Measurements from ENCODE around the gene PTPN12. TPM values are rescaled to one million over a fixed set of nuclear protein-coding genes. Genes with fewer than 3 reads are reported as not detected.

The PTPN12 gene
- total and polyA plus RNA-seq, 2 donors from 2014 or later: 19.2 to 83.1 TPM

GRCh38 chr7:77558284-77558967 is 21.3 kb downstream of the PTPN12 start:
- no peak for TF ChIP-seq CTCF (IDR thresholded peaks at IDR 0.05; ENCODE audit: borderline replicate concordance, extremely low read depth, insufficient read depth)
- intact Hi-C loops (cut with DNase I): no loop called here
- no peak overlapping the region for H3K4me3 ChIP-seq (ENCODE audit: low read length in 3 of 3)
- no peak overlapping the region for H3K27ac ChIP-seq (ENCODE audit: low read depth in 2 of 2, low read length in 2 of 2)
- H3K36me3 ChIP-seq (ENCODE audit: control insufficient read depth in 2 of 3, insufficient read depth in 3 of 3, low read length in 3 of 3): no peaks in the 10 kb centered on the region
- no peak for DNase-seq
- H3K27me3 ChIP-seq (ENCODE audit: control insufficient read depth, insufficient read depth, low read length): no peaks in the 10 kb centered on the region
- H3K9ac ChIP-seq (ENCODE audit: low read length in 3 of 3): no peak overlapping the region
- H3K9me3 ChIP-seq (ENCODE audit: control insufficient read depth in 2 of 3, insufficient read depth in 1 of 3, low read length in 3 of 3): no peaks in the 10 kb centered on the region
- no peak for FAIRE-seq
- H3K4me1 ChIP-seq (ENCODE audit: control insufficient read depth in 2 of 3, insufficient read depth in 2 of 3, low read depth in 1 of 3, low read length in 3 of 3): no peaks in the 10 kb centered on the region

- TF ChIP-seq CTCF (IDR thresholded peaks at IDR 0.05; ENCODE audit: borderline replicate concordance, extremely low read depth, insufficient read depth): no peak
- Histone ChIP-seq H3K36me3 (ENCODE audit: control insufficient read depth in 2 of 3, insufficient read depth in 3 of 3, low read length in 3 of 3) (no peaks in the 10 kb centered on the region), H3K27me3 (ENCODE audit: control insufficient read depth, insufficient read depth, low read length) (no peaks in the 10 kb centered on the region), H3K4me1 (ENCODE audit: control insufficient read depth in 2 of 3, insufficient read depth in 2 of 3, low read depth in 1 of 3, low read length in 3 of 3) (peaks cover 0 to under 1% (median 0%) of the 10 kb centered on the region in 3 donors), H3K9ac (ENCODE audit: low read length in 3 of 3) (no peak overlapping the region), H3K4me3 (ENCODE audit: low read length in 3 of 3) (no peak overlapping the region), H3K27ac (ENCODE audit: low read depth in 2 of 2, low read length in 2 of 2) (no peak overlapping the region), H3K9me3 (ENCODE audit: control insufficient read depth in 2 of 3, insufficient read depth in 1 of 3, low read length in 3 of 3) (no peaks in the 10 kb centered on the region)
- FAIRE-seq (no peak), DNase-seq (no peak)
- intact Hi-C loops (cut with DNase I): no loop called here
Observed at GRCh38 chr7:77561352-77561751, 24.3 kb downstream of the PTPN12 start.

DNA sequence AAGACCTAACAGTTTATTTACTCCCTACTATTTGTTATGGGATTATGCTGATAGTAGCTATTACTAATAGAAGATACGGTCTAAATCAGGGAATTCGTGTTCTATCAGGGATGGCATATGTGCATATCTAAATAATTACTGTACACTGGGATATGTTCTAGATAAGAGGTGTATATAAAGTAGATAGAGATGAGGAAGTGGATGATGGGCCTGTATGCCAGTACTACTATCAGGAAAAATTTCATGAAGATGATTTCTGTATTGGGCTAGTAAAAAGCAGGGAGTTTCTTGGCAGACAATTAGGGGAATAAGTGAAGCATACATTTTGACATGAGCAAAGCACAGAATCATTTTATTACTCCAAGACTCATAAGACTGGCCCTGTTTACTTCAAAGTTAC is 26.2 kb downstream of the PTPN12 start:
- Histone ChIP-seq H3K4me3 (ENCODE audit: low read length in 3 of 3) (no peak overlapping the region), H3K4me1 (ENCODE audit: control insufficient read depth in 2 of 3, insufficient read depth in 2 of 3, low read depth in 1 of 3, low read length in 3 of 3) (peaks cover 0 to 3% (median 3%) of the 10 kb centered on the region in 3 donors), H3K9me3 (ENCODE audit: control insufficient read depth in 2 of 3, insufficient read depth in 1 of 3, low read length in 3 of 3) (no peaks in the 10 kb centered on the region), H3K27ac (ENCODE audit: low read depth in 2 of 2, low read length in 2 of 2) (no peak overlapping the region), H3K27me3 (ENCODE audit: control insufficient read depth, insufficient read depth, low read length) (no peaks in the 10 kb centered on the region), H3K9ac (ENCODE audit: low read length in 3 of 3) (no peak overlapping the region), H3K36me3 (ENCODE audit: control insufficient read depth in 2 of 3, insufficient read depth in 3 of 3, low read length in 3 of 3) (no peaks in the 10 kb centered on the region)
- intact Hi-C loops (cut with DNase I): no loop called here
- no peak for TF ChIP-seq CTCF (IDR thresholded peaks at IDR 0.05; ENCODE audit: borderline replicate concordance, extremely low read depth, insufficient read depth)
- FAIRE-seq: no peak
- DNase-seq: no peak

DNA sequence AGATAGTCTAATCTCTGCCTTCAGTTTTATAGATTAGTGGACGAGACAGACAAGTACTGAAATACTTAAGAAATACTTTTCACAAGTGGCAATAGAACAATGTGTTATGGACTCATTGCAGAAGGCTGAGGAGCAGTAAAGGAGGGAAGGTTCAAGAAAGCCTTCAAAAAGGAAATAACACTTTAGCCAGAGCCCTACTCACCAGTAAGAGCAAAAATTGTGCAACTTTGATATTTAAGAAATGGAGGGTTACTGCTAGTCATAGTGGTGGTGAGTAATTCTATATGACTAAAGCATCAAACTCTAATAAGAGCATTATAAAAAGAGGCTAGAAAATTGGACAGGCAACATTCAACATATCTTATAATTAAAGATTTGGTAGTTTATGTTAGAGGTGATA is 28.8 kb downstream of the PTPN12 start:
- Histone ChIP-seq H3K27me3 (ENCODE audit: control insufficient read depth, insufficient read depth, low read length) (no peaks in the 10 kb centered on the region), H3K9ac (ENCODE audit: low read length in 3 of 3) (no peak overlapping the region), H3K9me3 (ENCODE audit: control insufficient read depth in 2 of 3, insufficient read depth in 1 of 3, low read length in 3 of 3) (no peaks in the 10 kb centered on the region), H3K27ac (ENCODE audit: low read depth in 2 of 2, low read length in 2 of 2) (no peak overlapping the region), H3K36me3 (ENCODE audit: control insufficient read depth in 2 of 3, insufficient read depth in 3 of 3, low read length in 3 of 3) (no peaks in the 10 kb centered on the region), H3K4me1 (ENCODE audit: control insufficient read depth in 2 of 3, insufficient read depth in 2 of 3, low read depth in 1 of 3, low read length in 3 of 3) (peaks cover 3 to 6% (median 3%) of the 10 kb centered on the region in 3 donors), H3K4me3 (ENCODE audit: low read length in 3 of 3) (no peak overlapping the region)
- DNase-seq: no peak
- intact Hi-C loops (cut with DNase I): no loop called here
- TF ChIP-seq CTCF (IDR thresholded peaks at IDR 0.05; ENCODE audit: borderline replicate concordance, extremely low read depth, insufficient read depth): no peak
- FAIRE-seq: no peak
